K562 (cell line): ENCODE data around the gene WSCD1. TPM values are rescaled to one million over a fixed set of nuclear protein-coding genes. Genes with fewer than 3 reads are reported as not detected.

ENCODE experiments used
- ADNP ChIP-seq: fragments of 200-800 bp; sonication (Bioruptor generic); IDR thresholded peaks from 2 replicates; pipeline ENCODE4 v1.6.1; 2016; ENCODE audit warnings: missing genetic modification characterization, missing compliant biosample characterization
- CHD7 ChIP-seq: fragments of 200-600 bp; sonication (generic); IDR thresholded peaks from one replicate; pipeline ENCODE4 v1.6.1; 2012; ENCODE audit warnings: mild to moderate bottlenecking, low read depth, low read length, inconsistent platforms
- FOXO4 ChIP-seq: fragments of 450-650 bp; formaldehyde crosslinking; IDR thresholded peaks from 2 replicates; pipeline ENCODE4 v1.4.0; 2020; ENCODE audit warnings: mild to moderate bottlenecking, moderate library complexity
- FOXP4 ChIP-seq: sonication (generic); formaldehyde crosslinking; IDR thresholded peaks from 2 replicates; pipeline ENCODE4 v1.8.0; 2022; ENCODE audit warnings: mild to moderate bottlenecking, missing genetic modification reagents, borderline replicate concordance
- KLF10 ChIP-seq: fragments of 250-450 bp; sonication (Bioruptor Pico); IDR thresholded peaks from 2 replicates; pipeline ENCODE4 v1.6.1; 2021; ENCODE audit warnings: matching md5 sums
- KLF13 ChIP-seq: fragments of 450-650 bp; IDR thresholded peaks from 2 replicates; pipeline ENCODE4 v1.6.1; 2016; ENCODE audit warnings: missing genetic modification characterization, low read depth, mild to moderate bottlenecking, missing compliant biosample characterization, moderate library complexity, borderline replicate concordance
- MLX ChIP-seq, 2 experiments: fragments of 450-650 bp in 1 of 2; sonication (generic) in 1 of 2; formaldehyde crosslinking; conservative IDR thresholded peaks; 2 replicates each; pipeline versions ENCODE4 v1.4.0 to v1.8.1; 2020 to 2022; ENCODE audit warnings: mild to moderate bottlenecking in 1 of 2, missing genetic modification reagents in 1 of 2
- PHF8 ChIP-seq: fragments of 200-600 bp; sonication (generic); IDR thresholded peaks from 2 replicates; pipeline ENCODE4 v1.6.1; 2012; ENCODE audit warnings: mixed run types, mild to moderate bottlenecking, inconsistent platforms, low read length, moderate library complexity, borderline replicate concordance
- SP2 ChIP-seq: IDR thresholded peaks from 2 replicates; pipeline ENCODE4 v1.6.1; 2011; ENCODE audit warnings: mild to moderate bottlenecking, low read depth, low read length, moderate library complexity; ENCODE audit not compliant: poor library complexity, severe bottlenecking; ENCODE audit errors: extremely low read depth
- ZEB2 ChIP-seq: fragments of 450-650 bp; IDR thresholded peaks from 2 replicates; pipeline ENCODE4 v1.6.1; 2016
- ZZZ3 ChIP-seq: fragments of 450-650 bp; IDR thresholded peaks from 2 replicates; pipeline ENCODE4 v1.6.1; 2016; ENCODE audit warnings: antibody characterized with exemption, mild to moderate bottlenecking, moderate library complexity
- polyA plus RNA-seq, 8 experiments: library from polyadenylated mRNA; depleted of rRNA in 4 of 8; stranded (reverse) in 5 of 8; unstranded in 3 of 8; fragments of >200 nt; fragmentation: Nextera tagmentation in 2 of 8; fragmentation: Illumina TruSeq in 1 of 8; extraction: Ambion mirVana in 2 of 8; extraction: Trizol in 1 of 8; gene quantifications; 2 replicates each; pipeline versions ENCODE4 v1.2.1 to v1.2.3, GENCODE V29; 2011 to 2014; ENCODE audit warnings: inconsistent platforms in 1 of 8, missing spikeins in 1 of 8
- total RNA-seq, 7 experiments: library from RNA; depleted of rRNA in 6 of 7; stranded (reverse); fragments of >200 nt in 6 of 7; fragmentation: Illumina TruSeq in 2 of 7; extraction: Trizol in 2 of 7; gene quantifications; 2 replicates each; pipeline versions ENCODE4 v1.2.1 to v1.2.3, GENCODE V29; 2011 to 2021; ENCODE audit warnings: low replicate concordance in 1 of 7

WSCD1 gene
- total and polyA plus RNA-seq, 9 of the 15 experiments (the other 6 are each of a cell fraction or from before 2014, with no cell fraction given), result not detected

GRCh38 chr17:6166492-6167179 lies 96.5 kb downstream of the WSCD1 start (continued):
- TF ChIP-seq CHD7 (no peak), SP2 (no peak), ZEB2 (no peak), MLX (CRISPR knock-in tag; conservative IDR thresholded peaks at IDR 0.05) (no peak), ZZZ3 (no peak), ADNP (tag) (no peak), PHF8 (no peak), KLF13 (tag) (no peak), FOXO4 (CRISPR knock-in tag) (no peak), FOXP4 (no peak), KLF10 (CRISPR knock-in tag) (no peak)
